HCEC 1CT (cell line): ENCODE results near the gene DLG2.
"Not testable (repeated sequence)": the region's sequence is repeated elsewhere in the genome, so short reads cannot be mapped to it uniquely, and the experiment has no call there.

Source experiments
- DNase-seq: peaks from one replicate; pipeline ENCODE4 v3.0.0-alpha.2; 2017

DLG2 gene

GRCh38 chr11:85438328-85438727 is 188.8 kb downstream of the DLG2 start:
- DNase-seq: no peak

GRCh38 chr11:85431319-85431718 is 195.8 kb downstream of the DLG2 start:
- no peak for DNase-seq

DNA sequence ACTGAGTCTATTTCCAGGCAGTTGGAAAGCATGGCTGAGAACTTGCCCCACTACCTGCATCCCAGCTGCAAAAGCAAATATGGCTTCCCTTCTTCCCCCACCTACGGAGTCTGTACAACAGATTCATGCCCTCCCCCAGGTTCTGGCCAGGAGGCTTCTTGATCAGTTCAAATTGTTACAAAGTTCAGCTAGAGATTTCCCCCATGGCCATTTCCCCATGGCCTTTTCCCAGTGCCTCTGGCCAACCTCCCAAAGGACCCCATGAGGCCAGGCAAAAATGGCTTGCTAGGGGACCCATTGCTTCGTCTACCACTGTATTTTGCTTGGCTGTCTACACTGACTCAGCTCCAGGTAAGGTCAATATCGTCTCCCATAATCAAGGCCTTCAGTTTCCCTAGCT is 203.3 kb downstream of the DLG2 start:
- no peak for DNase-seq

- no peak for DNase-seq
Measured at GRCh38 chr11:85423316-85423715, 203.8 kb downstream of the DLG2 start.

DNA sequence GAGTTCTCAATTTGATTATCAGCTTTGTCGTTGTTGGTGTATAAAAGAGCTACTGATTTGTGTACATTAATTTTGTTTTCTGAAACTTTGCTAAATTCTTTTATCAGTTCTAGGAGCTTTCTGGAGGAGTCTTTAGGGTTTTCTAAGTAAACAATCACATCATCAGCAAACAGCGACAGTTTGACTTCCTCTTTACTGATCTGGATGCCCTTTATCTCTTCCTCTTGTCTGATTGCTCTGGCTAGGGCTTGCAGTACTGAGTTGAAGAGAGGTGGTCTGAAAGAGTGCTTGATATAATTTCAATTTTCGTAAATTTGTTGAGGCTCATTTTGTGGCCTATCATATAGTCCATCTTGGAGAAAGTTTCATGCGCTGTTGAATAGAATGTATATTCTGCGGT is 213.0 kb downstream of the DLG2 start:
- DNase-seq: no peak

DNA sequence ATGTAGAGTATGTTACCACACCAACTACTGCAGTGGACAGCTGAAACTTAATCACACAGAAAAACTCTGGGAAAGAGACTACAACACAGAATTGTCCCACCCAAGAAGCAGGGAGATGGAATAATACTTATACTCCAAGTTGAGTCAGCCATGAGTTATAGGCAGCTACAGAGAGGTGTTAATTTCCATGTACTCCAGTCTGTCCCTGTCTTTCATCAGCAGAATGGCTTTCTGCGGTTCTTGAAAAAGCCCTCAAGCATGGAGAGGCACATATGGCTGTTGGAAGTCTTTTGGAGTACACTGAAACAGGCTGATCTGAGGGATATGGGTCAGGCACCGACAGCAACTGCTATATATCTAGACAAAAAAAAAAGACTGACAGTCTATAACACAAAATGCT is 219.5 kb downstream of the DLG2 start:
- no peak for DNase-seq

- DNase-seq: no peak
Measured at GRCh38 chr11:85406841-85407240, 220.3 kb downstream of the DLG2 start.

DNA sequence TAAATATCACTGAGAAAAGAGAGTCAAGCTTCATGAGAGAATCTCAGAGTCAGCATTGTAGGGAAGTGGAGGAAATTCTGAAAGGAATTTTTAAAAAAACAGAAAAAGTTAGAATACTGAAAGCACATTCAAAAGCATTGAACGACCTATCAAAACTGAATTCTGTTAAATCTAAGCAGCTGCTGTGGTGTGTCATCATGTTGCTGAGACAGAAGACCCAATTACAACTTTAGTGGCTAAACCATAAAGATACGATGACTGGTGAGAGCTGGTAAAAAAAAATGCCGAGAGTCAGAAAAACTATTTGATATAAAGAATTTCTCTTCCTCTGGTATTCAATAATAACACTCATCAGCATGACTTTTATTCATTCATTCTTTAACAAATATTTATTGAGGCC is 220.8 kb downstream of the DLG2 start:
- no peak for DNase-seq

DNA sequence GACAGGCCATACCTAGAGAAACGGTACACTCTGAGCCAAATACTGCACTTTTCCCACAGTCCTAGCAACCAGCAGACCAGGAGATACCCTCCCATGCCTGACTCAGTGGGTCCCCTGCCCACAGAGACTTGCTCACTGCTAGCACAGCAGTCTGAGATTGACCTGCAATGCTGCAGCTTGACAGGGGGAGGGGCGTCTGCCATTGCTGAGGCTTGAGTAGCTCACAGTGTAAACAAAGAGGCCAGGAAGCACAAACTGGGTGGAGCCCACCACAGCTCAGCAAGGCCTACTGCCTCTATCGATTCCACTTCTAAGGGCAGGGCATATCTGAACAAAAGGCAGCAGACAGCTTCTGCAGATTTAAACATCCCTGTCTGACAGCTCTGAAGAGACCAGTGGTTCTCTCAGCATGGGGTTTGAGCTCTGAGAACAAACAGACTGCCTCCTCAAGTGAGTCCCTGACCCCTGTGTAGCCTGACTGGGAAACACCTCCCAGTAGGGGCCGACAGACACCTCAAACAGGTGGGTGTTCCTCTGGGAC is 231.6 kb downstream of the DLG2 start:
- not testable (repeated sequence) for DNase-seq

DNA sequence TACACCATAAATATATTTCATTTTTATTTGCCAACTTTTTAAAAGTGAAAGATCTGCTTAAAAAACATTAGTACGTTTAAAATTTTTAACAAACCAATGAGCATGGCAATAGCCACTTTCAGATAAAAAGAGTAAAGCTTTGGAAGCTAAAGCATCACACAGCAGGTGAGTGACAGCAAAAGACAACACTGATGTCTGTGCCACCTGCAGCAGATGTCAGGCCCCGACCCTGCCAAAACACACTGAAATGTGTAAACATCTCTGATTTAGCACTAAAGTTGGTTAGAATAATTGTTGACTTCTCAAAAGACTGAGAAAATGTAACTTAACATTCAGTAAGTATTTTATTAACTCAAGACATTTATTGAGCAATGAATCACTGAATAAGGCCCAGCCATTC is 232.9 kb downstream of the DLG2 start:
- no peak for DNase-seq

GRCh38 chr11:85391141-85391540 is 236.0 kb downstream of the DLG2 start:
- DNase-seq: no peak

DNA sequence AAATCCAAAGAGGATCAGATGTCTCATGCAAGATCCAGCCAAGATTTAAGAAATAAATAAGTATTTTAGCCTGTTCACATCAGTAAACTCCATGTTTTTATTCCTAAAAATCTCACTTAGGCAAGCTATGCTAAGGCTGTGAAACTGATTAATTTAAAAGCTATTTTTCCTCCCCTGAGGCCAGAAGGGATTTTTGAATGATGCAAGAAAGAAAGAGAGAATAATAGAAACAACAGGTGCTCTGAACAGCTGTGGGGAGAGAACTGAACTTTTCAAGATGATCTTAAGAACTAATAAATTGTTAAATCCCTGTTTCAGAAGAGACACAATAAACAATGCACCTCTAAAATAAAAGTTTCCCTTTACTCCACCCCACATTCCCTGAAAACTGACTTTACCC is 241.6 kb downstream of the DLG2 start:
- DNase-seq: no peak

DNA sequence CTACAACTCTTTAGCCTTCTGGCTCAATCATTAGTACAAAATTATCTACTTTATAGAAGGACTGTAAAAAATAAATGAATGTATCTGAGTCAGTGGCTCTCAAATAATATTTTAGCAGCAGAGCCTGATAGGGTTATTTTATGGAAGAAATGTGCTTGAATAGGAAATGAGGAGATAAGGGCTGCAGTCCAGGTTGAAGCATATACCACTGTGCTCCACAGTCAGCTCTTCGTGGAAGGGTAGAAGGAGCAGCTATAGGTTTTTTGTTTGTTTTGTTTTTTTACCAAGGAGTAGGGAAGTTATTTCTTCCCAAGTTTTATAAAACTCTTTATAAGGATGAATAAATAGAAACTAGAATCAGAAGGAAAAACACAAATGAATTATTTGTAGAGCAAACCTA is 242.0 kb downstream of the DLG2 start:
- no peak for DNase-seq

GRCh38 chr11:85379066-85379465 is 248.1 kb downstream of the DLG2 start:
- no peak for DNase-seq

DNA sequence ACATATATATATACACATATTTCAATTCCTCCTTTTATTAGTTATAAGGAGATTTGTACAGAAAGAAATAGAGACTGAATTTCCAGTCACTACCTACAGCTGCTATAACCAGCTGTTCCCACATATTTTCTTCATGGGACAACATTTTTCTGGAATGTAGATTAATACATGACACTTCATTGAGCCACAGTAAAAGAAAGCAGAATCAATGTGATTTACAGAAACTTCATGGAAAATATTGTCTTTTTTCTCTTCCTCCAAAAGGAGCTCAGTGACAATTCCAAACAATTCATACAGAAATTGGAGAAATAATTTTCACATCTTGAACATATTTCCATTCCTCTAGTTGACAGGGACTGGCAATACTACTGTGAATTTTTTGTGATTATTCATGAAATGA is 249.2 kb downstream of the DLG2 start:
- no peak for DNase-seq

DNA sequence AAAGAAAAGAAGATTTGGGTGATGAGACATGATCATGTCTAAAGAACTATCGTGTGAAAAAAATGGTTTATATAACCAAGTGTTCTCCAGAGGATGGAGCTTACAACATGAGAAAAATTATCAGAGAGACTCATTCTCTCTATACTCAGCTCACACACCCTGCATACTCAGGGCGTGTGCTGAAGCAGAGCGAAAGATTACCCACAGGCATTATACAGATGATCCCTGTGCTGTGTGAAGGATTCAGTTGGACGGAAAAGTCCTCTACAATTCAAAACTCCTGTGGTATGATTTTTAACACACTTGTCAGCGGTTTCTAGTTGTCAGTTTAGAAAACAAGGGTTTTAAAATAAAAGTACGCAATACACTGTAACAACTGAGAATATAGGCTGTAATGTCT is 267.3 kb downstream of the DLG2 start:
- DNase-seq: no peak

- no peak for DNase-seq
Measured at GRCh38 chr11:85355921-85356320, 271.2 kb downstream of the DLG2 start.

GRCh38 chr11:85349539-85349938 is 277.6 kb downstream of the DLG2 start:
- not testable (repeated sequence) for DNase-seq

GRCh38 chr11:85348945-85349344 is 278.2 kb downstream of the DLG2 start:
- no peak for DNase-seq

DNA sequence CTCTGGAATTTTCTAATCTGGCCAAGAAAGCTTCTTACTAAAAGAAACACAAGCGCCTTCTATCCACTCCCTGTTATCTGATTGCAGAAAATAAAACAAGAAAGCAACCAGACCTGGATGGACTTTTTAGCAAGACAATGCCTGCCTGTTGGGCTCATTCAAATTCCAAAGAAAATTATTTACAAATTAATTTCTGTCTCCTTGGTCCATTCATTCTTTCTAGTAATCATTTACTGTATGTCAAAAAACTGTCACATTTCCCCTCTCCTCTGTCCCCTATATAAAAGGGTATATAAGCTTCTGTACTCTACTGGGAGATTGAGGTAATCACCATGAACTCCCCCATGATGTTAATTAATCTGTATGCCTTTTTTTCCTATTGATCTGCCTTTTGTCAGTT is 279.9 kb downstream of the DLG2 start:
- DNase-seq: no peak

DNA sequence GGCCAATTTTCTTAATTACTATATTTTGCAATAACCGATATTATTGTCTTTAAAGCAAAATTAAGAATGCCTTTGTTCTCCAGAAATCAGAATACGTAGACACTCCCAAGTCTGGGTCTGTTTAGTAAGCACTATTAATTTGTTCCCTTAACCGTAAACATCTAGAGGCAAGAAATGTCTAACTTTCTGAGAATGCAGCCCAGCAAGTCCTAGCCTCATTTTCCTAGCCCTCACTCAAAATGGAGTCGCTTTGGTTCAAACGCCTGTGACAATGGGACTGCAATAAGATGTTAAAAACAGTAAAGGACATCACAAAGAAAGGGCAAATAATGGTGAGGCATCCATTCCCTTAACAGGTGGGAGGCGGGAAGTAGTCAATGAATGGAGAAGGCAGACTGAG is 280.7 kb downstream of the DLG2 start:
- no peak for DNase-seq

DNA sequence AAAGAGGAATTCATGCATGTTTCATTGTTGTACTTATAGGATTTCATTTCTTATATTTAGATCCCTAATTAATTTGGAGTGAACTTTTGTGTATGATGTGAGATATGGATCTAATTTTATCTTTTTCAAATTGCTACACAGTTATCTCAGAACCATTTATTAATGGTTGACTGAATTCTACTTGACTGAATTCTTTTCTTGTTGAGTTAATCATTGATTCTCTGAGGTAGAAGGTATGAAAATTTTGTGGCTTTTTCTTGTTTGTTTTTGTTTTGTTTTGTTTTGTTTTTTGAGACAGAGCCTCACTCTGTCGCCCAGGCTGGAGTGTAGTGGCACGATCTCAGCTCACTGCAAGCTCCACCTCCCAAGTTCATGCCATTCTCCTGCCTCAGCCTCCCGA is 286.3 kb downstream of the DLG2 start:
- not testable (repeated sequence) for DNase-seq

- DNase-seq: no peak
Measured at GRCh38 chr11:85318573-85318972, 308.6 kb downstream of the DLG2 start.

GRCh38 chr11:85316967-85317366 is 310.2 kb downstream of the DLG2 start:
- no peak for DNase-seq

DNA sequence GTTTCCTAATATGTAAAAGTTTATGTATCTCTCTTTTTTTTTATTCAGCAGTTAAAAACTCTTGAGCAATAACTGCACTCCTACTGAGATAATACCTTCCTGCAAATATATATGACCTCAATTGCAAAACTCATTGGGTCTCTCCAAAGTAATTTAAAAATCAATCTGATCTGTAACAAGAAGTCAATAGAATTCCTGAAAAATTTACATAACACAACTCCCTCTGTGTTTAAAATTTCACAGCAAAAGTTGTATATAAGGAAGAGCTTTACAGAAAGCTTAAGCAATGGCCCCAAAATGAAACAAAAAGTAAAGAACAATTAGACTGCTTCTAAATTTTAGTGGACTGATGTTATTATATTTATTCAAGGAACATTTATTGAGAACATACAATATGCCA is 313.4 kb downstream of the DLG2 start:
- no peak for DNase-seq

DNA sequence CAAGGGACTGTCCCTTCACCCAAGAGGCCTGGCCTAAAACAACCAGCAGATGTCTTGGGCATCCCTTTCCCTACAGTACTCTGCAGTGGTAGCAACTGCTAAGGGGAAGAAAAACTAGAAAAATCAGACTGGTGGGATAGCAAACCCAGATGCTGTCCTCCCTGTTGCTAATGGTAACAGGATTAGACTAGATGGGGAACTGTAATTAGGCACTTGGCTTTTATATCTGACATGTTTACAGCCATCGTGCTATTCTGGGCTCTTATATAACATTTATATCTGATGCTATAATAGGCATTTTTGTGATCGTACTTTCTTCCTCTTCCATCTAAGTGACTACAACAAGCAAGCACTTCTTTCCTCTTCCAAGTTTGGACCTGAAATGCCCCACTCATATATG is 316.7 kb downstream of the DLG2 start:
- no peak for DNase-seq
